H9 (cell line): ENCODE data around the gene SLC29A1. TPM values are rescaled to one million over a fixed set of nuclear protein-coding genes. Genes with fewer than 3 reads are reported as not detected.

ENCODE experiments used
- DNase-seq: peaks from one replicate; pipeline ENCODE4 v3.0.0-alpha.2; 2017
- H2AFZ ChIP-seq: one replicate; pipeline ENCODE4 v1.6.1; 2013; ENCODE audit warnings: mild to moderate bottlenecking, low read length, control low read depth, moderate library complexity
- H2AK5ac ChIP-seq: 2 replicates; pipeline ENCODE4 v1.6.1; 2013; ENCODE audit warnings: low read length, control low read depth, mixed read lengths; ENCODE audit not compliant: insufficient read length
- H2BK120ac ChIP-seq: one replicate; pipeline ENCODE4 v1.6.1; 2013; ENCODE audit warnings: low read depth, mild to moderate bottlenecking, low read length, control low read depth, inconsistent platforms; ENCODE audit not compliant: poor library complexity, severe bottlenecking
- H2BK12ac ChIP-seq: 2 replicates; pipeline ENCODE4 v1.6.1; 2013; ENCODE audit warnings: low read length, control low read depth, mixed read lengths, low read depth; ENCODE audit not compliant: insufficient read length
- H2BK15ac ChIP-seq: 2 replicates; pipeline ENCODE4 v1.6.1; 2013; ENCODE audit warnings: low read depth, low read length, control low read depth
- H2BK20ac ChIP-seq: one replicate; pipeline ENCODE4 v1.6.1; 2013; ENCODE audit warnings: low read depth, mild to moderate bottlenecking, low read length, control low read depth, inconsistent platforms; ENCODE audit not compliant: poor library complexity, severe bottlenecking
- H2BK5ac ChIP-seq: 2 replicates; pipeline ENCODE4 v1.6.1; 2013; ENCODE audit warnings: low read length, control low read depth, mixed read lengths; ENCODE audit not compliant: insufficient read length
- H3K14ac ChIP-seq: 2 replicates; pipeline ENCODE4 v1.6.1; 2013; ENCODE audit warnings: low read length, control low read depth; ENCODE audit not compliant: insufficient read depth
- H3K18ac ChIP-seq: 2 replicates; pipeline ENCODE4 v1.6.1; 2013; ENCODE audit warnings: low read depth, mild to moderate bottlenecking, mixed read lengths, low read length, control low read depth; ENCODE audit not compliant: insufficient read length
- H3K23ac ChIP-seq: 2 replicates; pipeline ENCODE4 v1.6.1; 2013; ENCODE audit warnings: low read length, control low read depth, mixed read lengths, low read depth; ENCODE audit not compliant: insufficient read length
- H3K23me2 ChIP-seq: 2 replicates; pipeline ENCODE4 v1.6.1; 2013; ENCODE audit warnings: low read depth, mild to moderate bottlenecking, mixed read lengths, low read length, control low read depth; ENCODE audit not compliant: insufficient read length, poor library complexity, severe bottlenecking
- H3K27ac ChIP-seq: 2 replicates; pipeline ENCODE4 v1.5.1; 2013; ENCODE audit warnings: low read length, control low read depth, mixed read lengths, low read depth; ENCODE audit not compliant: insufficient read length
- H3K27me3 ChIP-seq: 2 replicates; pipeline ENCODE4 v1.6.1; 2013; ENCODE audit warnings: low read length, control low read depth, inconsistent platforms; ENCODE audit not compliant: insufficient read depth
- H3K4ac ChIP-seq: 2 replicates; pipeline ENCODE4 v1.6.1; 2013; ENCODE audit warnings: low read depth, mild to moderate bottlenecking, control low read depth, inconsistent platforms, low read length, moderate library complexity
- H3K4me1 ChIP-seq: 2 replicates; pipeline ENCODE4 v1.6.1; 2013; ENCODE audit warnings: low read length, control low read depth, inconsistent platforms; ENCODE audit not compliant: insufficient read depth
- H3K4me2 ChIP-seq: 2 replicates; pipeline ENCODE4 v1.6.1; 2013; ENCODE audit warnings: low read length, control low read depth, mixed read lengths; ENCODE audit not compliant: insufficient read length, insufficient read depth
- H3K56ac ChIP-seq: 2 replicates; pipeline ENCODE4 v1.6.1; 2013; ENCODE audit warnings: low read depth, mild to moderate bottlenecking, mixed read lengths, low read length, control low read depth; ENCODE audit not compliant: insufficient read length
- H3K79me1 ChIP-seq: 2 replicates; pipeline ENCODE4 v1.6.1; 2013; ENCODE audit warnings: low read depth, mild to moderate bottlenecking, moderate library complexity, low read length, control low read depth, inconsistent platforms; ENCODE audit not compliant: insufficient read depth, poor library complexity, severe bottlenecking
- H3K79me2 ChIP-seq: 2 replicates; pipeline ENCODE4 v1.6.1; 2013; ENCODE audit warnings: low read length, control low read depth, inconsistent platforms; ENCODE audit not compliant: insufficient read depth
- H3K9ac ChIP-seq: 2 replicates; pipeline ENCODE4 v1.6.1; 2013; ENCODE audit warnings: low read length, control low read depth, mixed read lengths; ENCODE audit not compliant: insufficient read length; ENCODE audit errors: extremely low read depth
- H3K9me3 ChIP-seq: one replicate; pipeline ENCODE4 v1.6.1; 2013; ENCODE audit warnings: low read depth, low read length, inconsistent platforms; ENCODE audit not compliant: control insufficient read depth
- H3T11ph ChIP-seq: one replicate; pipeline ENCODE4 v1.6.1; 2013; ENCODE audit warnings: mild to moderate bottlenecking, low read length, control low read depth, inconsistent platforms
- H4K20me1 ChIP-seq: one replicate; pipeline ENCODE4 v1.6.1; 2013; ENCODE audit not compliant: control insufficient read depth, insufficient read length, insufficient read depth
- H4K5ac ChIP-seq: 2 replicates; pipeline ENCODE4 v1.6.1; 2013; ENCODE audit warnings: low read depth, mild to moderate bottlenecking, mixed read lengths, low read length, control low read depth; ENCODE audit not compliant: insufficient read length
- H4K8ac ChIP-seq: replicated peaks from 2 replicates; pipeline ENCODE4 v1.6.1; 2013; ENCODE audit warnings: low read length, control low read depth, mixed read lengths, low read depth; ENCODE audit not compliant: insufficient read length
- H4K91ac ChIP-seq: 2 replicates; pipeline ENCODE4 v1.6.1; 2013; ENCODE audit warnings: low read depth, mild to moderate bottlenecking, moderate library complexity, mixed read lengths, low read length, control low read depth; ENCODE audit not compliant: insufficient read length
- H3K27ac Mint-ChIP-seq, 3 experiments: 2 replicates in 2 of 3; 3 replicates in 1 of 3; pipeline ENCODE4 v1.8.0; 2020 to 2021; ENCODE audit warnings: mixed read lengths in 3 of 3, mild to moderate bottlenecking in 1 of 3, moderate library complexity in 1 of 3
- H3K27me3 Mint-ChIP-seq: 2 replicates; pipeline ENCODE4 v1.8.0; 2021; ENCODE audit warnings: low read depth, mild to moderate bottlenecking, moderate library complexity, mixed read lengths
- H3K36me3 Mint-ChIP-seq, 3 experiments: 2 replicates in 2 of 3; 3 replicates in 1 of 3; pipeline ENCODE4 v1.8.0; 2020 to 2021; ENCODE audit warnings: low read depth in 3 of 3, mixed read lengths in 3 of 3; ENCODE audit not compliant: insufficient read depth in 1 of 3
- H3K4me1 Mint-ChIP-seq, 2 experiments: 2 replicates each; pipeline ENCODE4 v1.8.0; 2020; ENCODE audit warnings: mixed read lengths in 2 of 2
- H3K4me3 Mint-ChIP-seq, 2 experiments: 2 replicates in 1 of 2; 3 replicates in 1 of 2; pipeline ENCODE4 v1.8.0; 2020 to 2021; ENCODE audit warnings: mild to moderate bottlenecking in 2 of 2, mixed read lengths in 2 of 2, moderate library complexity in 1 of 2
- H3K9me3 Mint-ChIP-seq, 2 experiments: 2 replicates in 1 of 2; 3 replicates in 1 of 2; pipeline ENCODE4 v1.8.0; 2020; ENCODE audit warnings: mild to moderate bottlenecking in 2 of 2, mixed read lengths in 2 of 2, moderate library complexity in 1 of 2
- WGBS: extraction: QIAGEN DNeasy Blood & Tissue Kit; methylation state at CpG from one replicate; pipeline ENCODE4 v1.1.7; 2013; ENCODE audit warnings: missing lambda C conversion rate, low lambda C conversion rate, mixed read lengths; ENCODE audit not compliant: insufficient read length; ENCODE audit errors: extremely low coverage; 5-methylcytosine and 5-hydroxymethylcytosine counted together
- total RNA-seq: library from RNA; stranded (reverse); gene quantifications from 2 replicates; pipeline ENCODE4 v1.2.1, GENCODE V29; 2021
- TF ChIP-seq, protein P1 (sequence below): fragments of 200-600 bp; sonication (generic); conservative IDR thresholded peaks from 3 replicates; pipeline ENCODE4 v1.8.0; 2021; ENCODE audit warnings: antibody characterized with exemption, mild to moderate bottlenecking

The SLC29A1 gene
- total RNA-seq, 1 experiment from 2014 or later, result 124 TPM

GRCh38 chr6:44221961-44222335 is 1.4 kb upstream of the SLC29A1 start:
- Histone ChIP-seq H3K18ac (no peak overlapping the region), H3K27me3 (no peaks in the 10 kb centered on the region), H3K56ac (no peak overlapping the region), H4K5ac (no peak overlapping the region), H3K4me1 (peaks cover 24% of the 10 kb centered on the region; the same call in 1 of the 2 replicates), H3K23ac (no peak overlapping the region), H4K20me1 (peaks cover 2% of the 10 kb centered on the region), H3K14ac (no peak overlapping the region), H3K9ac (no peak overlapping the region), H3K9me3 (no peaks in the 10 kb centered on the region), H2BK120ac (no peak overlapping the region), H2AFZ (no peak overlapping the region), H2BK12ac (no peak overlapping the region), H3K4ac (no peak overlapping the region), H3K4me2 (no peak overlapping the region), H3K79me1 (peaks cover 17% of the 10 kb centered on the region), H4K91ac (no peak overlapping the region), H3K79me2 (peaks cover 17% of the 10 kb centered on the region; the same call in 1 of the 2 replicates), H4K8ac (no peak overlapping the region), H2AK5ac (no peak overlapping the region), H2BK5ac (no peak overlapping the region), H2BK15ac (no peak overlapping the region), H3K27ac (no peak overlapping the region), H3K23me2 (peaks cover 22% of the 10 kb centered on the region), H3T11ph (no peak overlapping the region), H2BK20ac (no peak overlapping the region)
- Mint-ChIP-seq H3K4me3 (peak overlapping the region in 1 of 2 experiments; percentile 96; a peak in 3 of 5 replicates), H3K4me1 (peaks cover 70% of the 10 kb centered on the region in 2 experiments), H3K27ac (peak overlapping the region in 1 of 3 experiments; percentile 62; a peak in 2 of 7 replicates), H3K9me3 (no peaks in the 10 kb centered on the region; a peak in 1 of 5 replicates), H3K27me3 (peaks cover 3% of the 10 kb centered on the region), H3K36me3 (peaks cover 0 to 3% (median 2%) of the 10 kb centered on the region in 3 experiments; a peak in 3 of 7 replicates)
- no peak for DNase-seq
- WGBS, result no CpG with 5 or more reads among the region's 2 CpGs
- TF ChIP-seq, protein P1, sequence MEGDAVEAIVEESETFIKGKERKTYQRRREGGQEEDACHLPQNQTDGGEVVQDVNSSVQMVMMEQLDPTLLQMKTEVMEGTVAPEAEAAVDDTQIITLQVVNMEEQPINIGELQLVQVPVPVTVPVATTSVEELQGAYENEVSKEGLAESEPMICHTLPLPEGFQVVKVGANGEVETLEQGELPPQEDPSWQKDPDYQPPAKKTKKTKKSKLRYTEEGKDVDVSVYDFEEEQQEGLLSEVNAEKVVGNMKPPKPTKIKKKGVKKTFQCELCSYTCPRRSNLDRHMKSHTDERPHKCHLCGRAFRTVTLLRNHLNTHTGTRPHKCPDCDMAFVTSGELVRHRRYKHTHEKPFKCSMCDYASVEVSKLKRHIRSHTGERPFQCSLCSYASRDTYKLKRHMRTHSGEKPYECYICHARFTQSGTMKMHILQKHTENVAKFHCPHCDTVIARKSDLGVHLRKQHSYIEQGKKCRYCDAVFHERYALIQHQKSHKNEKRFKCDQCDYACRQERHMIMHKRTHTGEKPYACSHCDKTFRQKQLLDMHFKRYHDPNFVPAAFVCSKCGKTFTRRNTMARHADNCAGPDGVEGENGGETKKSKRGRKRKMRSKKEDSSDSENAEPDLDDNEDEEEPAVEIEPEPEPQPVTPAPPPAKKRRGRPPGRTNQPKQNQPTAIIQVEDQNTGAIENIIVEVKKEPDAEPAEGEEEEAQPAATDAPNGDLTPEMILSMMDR, result no peak
